Spleen (tissue), 7 donors: Measurements from ENCODE around the gene DNAH10.

Experiments
- CTCF ChIP-seq, 11 experiments: fragments of 200-600 bp in 7 of 11; fragments of 450-650 bp in 4 of 11; sonication (generic) in 4 of 11; IDR thresholded peaks in 8 of 11; conservative IDR thresholded peaks in 3 of 11; 1 replicate in 7 of 11; 2 replicates in 4 of 11; pipeline versions ENCODE4 v1.4.0 to v1.8.0; 2016 to 2021; ENCODE audit warnings: antibody characterized with exemption in 11 of 11, inconsistent platforms in 4 of 11, mild to moderate bottlenecking in 1 of 11
- POLR2A ChIP-seq, 3 donors: fragments of 450-650 bp; IDR thresholded peaks; one replicate each; pipeline ENCODE4 v1.5.1; 2017; ENCODE audit warnings: antibody characterized with exemption in 3 of 3, mild to moderate bottlenecking in 1 of 3
- donor health status: DM: no; HTN: no; CAD: no; lungs with moderate emphysema.
- donor health status: DM: no; HTN: no; CAD: no.
- donor health status: DM: no; HTN: no; CAD: no.

- TF ChIP-seq CTCF (IDR thresholded peaks at IDR 0.05 in 8 of 11, conservative IDR thresholded peaks at IDR 0.05 in 3 of 11) (no peak), POLR2A (IDR thresholded peaks at IDR 0.05) (no peak)
Observed at GRCh38 chr12:123923927-123924326, 161.8 kb downstream of the DNAH10 start.
